ENCODE results near the gene RNF180. TPM values are rescaled to one million over a fixed set of nuclear protein-coding genes. Genes with fewer than 3 reads are reported as not detected.
"Not testable (repeated sequence)": the region's sequence is repeated elsewhere in the genome, so short reads cannot be mapped to it uniquely, and the experiment has no call there.

RNF180 gene
- total and polyA plus RNA-seq, 2 donors = 0.52 to 1.8 TPM

DNA sequence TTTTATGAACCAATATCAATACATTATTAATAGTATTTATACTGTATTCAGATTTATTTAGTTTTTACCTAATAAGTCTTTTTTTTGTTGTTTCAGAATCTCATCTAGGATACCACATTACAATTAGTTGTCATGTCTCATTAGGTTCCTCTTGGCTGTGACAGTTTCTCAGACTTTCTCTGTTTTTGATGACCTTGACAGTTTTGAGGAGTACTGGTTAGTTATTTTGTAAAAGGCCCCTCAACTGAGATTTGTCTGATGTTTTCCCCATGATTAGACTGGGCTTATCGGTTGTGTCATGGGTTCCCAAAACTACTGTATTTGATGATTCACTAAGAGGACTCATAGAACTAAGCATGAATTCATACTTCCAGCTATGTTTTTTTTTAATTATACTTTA is 56.3 kb downstream of the RNF180 start:
- H3K27ac ChIP-seq (ENCODE audit: low read depth in 1 of 2, low read length in 1 of 2) = no peak overlapping the region
- H3K4me3 ChIP-seq (ENCODE audit: low read length in 2 of 2) = no peak overlapping the region
- no peaks in the 10 kb centered on the region for H3K4me1 ChIP-seq (ENCODE audit: control insufficient read depth in 2 of 2, insufficient read depth in 2 of 2, low read length in 2 of 2)
- H3K36me3 ChIP-seq (ENCODE audit: control insufficient read depth in 2 of 2, insufficient read depth in 2 of 2, low read length in 1 of 2) = no peaks in the 10 kb centered on the region
- H3K9me3 ChIP-seq (ENCODE audit: control insufficient read depth in 2 of 2, insufficient read depth in 1 of 2, low read length in 1 of 2) = no peaks in the 10 kb centered on the region
- 99% methylated on average over 1 of the region's 1 CpG for WGBS
- DNase-seq (ENCODE audit: low read depth in 6 of 9, low spot score in 9 of 9) = no peak
- H3K27me3 ChIP-seq (ENCODE audit: control insufficient read depth in 2 of 2, insufficient read depth in 1 of 2, low read length in 1 of 2) = no peaks in the 10 kb centered on the region

DNA sequence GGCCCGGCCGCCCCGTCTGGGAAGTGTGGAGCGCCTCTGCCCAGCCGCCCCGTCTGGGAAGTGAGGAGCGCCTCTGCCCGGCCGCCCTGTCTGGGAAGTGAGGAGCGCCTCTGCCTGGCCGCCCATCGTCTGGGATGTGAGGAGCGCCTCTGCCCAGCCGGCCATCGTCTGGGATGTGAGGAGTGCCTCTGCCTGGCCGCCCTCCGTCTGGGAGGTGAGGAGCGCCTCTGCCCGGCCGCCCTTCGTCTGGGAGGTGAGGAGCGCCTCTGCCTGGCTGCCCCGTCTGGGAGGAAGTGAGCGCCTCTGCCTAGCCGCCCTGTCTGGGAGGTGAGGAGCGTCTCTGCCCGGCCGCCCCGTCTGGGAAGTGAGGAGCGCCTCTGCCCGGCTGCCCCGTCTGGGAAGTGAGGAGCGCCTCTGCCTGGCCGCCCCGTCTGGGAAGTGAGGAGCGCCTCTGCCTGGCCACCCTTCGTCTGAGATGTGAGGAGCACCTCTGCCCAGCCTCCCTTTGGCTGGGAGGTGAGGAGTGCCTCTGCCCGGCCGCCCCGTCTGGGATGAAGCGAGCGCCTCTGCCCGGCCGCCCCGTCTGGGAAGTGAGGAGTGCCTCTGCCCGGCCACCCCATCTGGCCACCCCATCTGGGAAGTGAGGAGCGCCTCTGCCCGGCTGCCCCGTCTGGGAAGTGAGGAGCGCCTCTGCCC is 59.8 kb downstream of the RNF180 start:
- H3K36me3 ChIP-seq (ENCODE audit: control insufficient read depth in 2 of 2, insufficient read depth in 2 of 2, low read length in 1 of 2); H3K4me3 ChIP-seq (ENCODE audit: low read length in 2 of 2); H3K9me3 ChIP-seq (ENCODE audit: control insufficient read depth in 2 of 2, insufficient read depth in 1 of 2, low read length in 1 of 2); DNase-seq (ENCODE audit: low read depth in 6 of 9, low spot score in 9 of 9); H3K4me1 ChIP-seq (ENCODE audit: control insufficient read depth in 2 of 2, insufficient read depth in 2 of 2, low read length in 2 of 2); H3K27ac ChIP-seq (ENCODE audit: low read depth in 1 of 2, low read length in 1 of 2); H3K27me3 ChIP-seq (ENCODE audit: control insufficient read depth in 2 of 2, insufficient read depth in 1 of 2, low read length in 1 of 2): not testable (repeated sequence)
- WGBS = 96% methylated on average over 50 of the region's 50 CpGs

DNA sequence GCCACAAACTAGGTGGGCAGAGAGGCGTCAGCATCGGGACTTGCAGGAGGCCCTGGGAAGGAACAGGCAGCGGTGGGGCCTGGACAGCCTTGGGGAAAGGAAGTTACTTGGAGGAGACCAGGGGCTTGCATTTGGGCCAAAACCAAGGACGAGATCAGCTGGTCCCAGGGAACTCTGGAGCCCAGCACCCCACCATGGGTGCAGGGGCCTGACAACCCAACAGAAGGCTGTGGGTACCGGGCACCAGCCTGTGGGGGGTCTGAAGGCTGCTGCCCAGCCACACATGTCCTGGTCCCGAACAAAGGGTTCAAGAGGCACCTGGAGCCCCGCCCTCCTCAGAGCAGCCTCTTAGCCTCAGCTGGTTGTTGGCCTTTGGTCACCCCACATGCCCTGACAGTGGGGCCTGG is 61.5 kb downstream of the RNF180 start:
- not testable (repeated sequence) for DNase-seq (ENCODE audit: low read depth in 6 of 9, low spot score in 9 of 9); H3K27ac ChIP-seq (ENCODE audit: low read depth in 1 of 2, low read length in 1 of 2); H3K9me3 ChIP-seq (ENCODE audit: control insufficient read depth in 2 of 2, insufficient read depth in 1 of 2, low read length in 1 of 2); H3K27me3 ChIP-seq (ENCODE audit: control insufficient read depth in 2 of 2, insufficient read depth in 1 of 2, low read length in 1 of 2); H3K4me3 ChIP-seq (ENCODE audit: low read length in 2 of 2); H3K36me3 ChIP-seq (ENCODE audit: control insufficient read depth in 2 of 2, insufficient read depth in 2 of 2, low read length in 1 of 2); H3K4me1 ChIP-seq (ENCODE audit: control insufficient read depth in 2 of 2, insufficient read depth in 2 of 2, low read length in 2 of 2)
- 95% methylated on average over 7 of the region's 7 CpGs for WGBS

DNA sequence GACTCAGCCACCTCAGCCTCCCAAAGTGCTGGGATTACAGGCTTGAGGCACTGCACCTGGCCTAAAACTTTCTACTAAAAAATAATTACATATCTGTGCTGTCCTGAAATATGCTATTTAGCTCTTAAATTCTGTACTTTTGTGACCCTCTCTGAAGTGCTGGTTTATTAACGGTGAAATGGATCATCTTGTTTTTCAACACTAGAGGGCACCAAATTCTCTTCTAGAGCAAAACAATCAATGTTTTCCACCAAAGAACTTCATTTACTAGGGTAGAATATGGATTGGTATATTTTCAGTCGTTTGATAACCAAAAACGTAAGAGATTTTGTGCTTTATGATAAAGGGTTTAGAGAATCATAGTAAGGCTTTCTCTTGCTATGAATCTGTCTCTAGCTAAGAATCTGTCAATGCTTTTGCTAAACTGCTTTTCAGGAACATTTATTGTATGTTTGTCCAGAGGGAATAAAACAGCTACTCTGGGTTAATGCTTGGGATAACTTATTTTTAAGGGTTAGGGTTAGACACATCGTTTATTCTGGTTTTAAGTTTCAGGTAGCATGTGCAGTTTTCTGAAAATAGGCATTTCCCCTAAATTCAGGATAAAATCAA is 63.6 kb downstream of the RNF180 start:
- Histone ChIP-seq H3K4me3 (ENCODE audit: low read length in 2 of 2) (no peak overlapping the region), H3K27ac (ENCODE audit: low read depth in 1 of 2, low read length in 1 of 2) (no peak overlapping the region), H3K4me1 (ENCODE audit: control insufficient read depth in 2 of 2, insufficient read depth in 2 of 2, low read length in 2 of 2) (no peaks in the 10 kb centered on the region), H3K9me3 (ENCODE audit: control insufficient read depth in 2 of 2, insufficient read depth in 1 of 2, low read length in 1 of 2) (no peaks in the 10 kb centered on the region), H3K27me3 (ENCODE audit: control insufficient read depth in 2 of 2, insufficient read depth in 1 of 2, low read length in 1 of 2) (no peaks in the 10 kb centered on the region), H3K36me3 (ENCODE audit: control insufficient read depth in 2 of 2, insufficient read depth in 2 of 2, low read length in 1 of 2) (no peaks in the 10 kb centered on the region)
- peak in 3 of 9 donors; percentile 1 to 19 (median 16) for DNase-seq (ENCODE audit: low read depth in 6 of 9, low spot score in 9 of 9)
- 7% methylated on average over 4 of the region's 4 CpGs for WGBS

DNA sequence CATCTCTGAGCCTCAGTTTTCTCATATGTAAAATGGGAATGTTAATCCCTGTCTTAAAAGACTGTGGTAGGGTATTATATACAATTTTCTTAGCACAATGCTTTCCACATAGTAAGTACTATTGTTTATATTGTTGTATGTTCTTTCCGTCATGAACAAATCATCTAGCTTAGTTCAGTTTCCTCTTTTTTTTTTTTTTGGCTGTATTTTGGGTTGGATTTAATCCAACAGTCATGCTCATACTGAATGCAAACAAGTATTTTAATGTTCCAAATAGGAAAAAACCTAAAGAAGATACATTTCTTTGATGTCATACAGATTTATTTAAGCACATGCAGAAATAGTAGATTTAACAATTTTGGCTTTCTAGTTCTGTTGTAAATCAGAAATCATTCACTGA is 95.1 kb downstream of the RNF180 start:
- Histone ChIP-seq H3K4me3 (ENCODE audit: low read length in 2 of 2) (no peak overlapping the region), H3K27me3 (ENCODE audit: control insufficient read depth in 2 of 2, insufficient read depth in 1 of 2, low read length in 1 of 2) (no peaks in the 10 kb centered on the region), H3K9me3 (ENCODE audit: control insufficient read depth in 2 of 2, insufficient read depth in 1 of 2, low read length in 1 of 2) (no peaks in the 10 kb centered on the region), H3K36me3 (ENCODE audit: control insufficient read depth in 2 of 2, insufficient read depth in 2 of 2, low read length in 1 of 2) (no peaks in the 10 kb centered on the region), H3K4me1 (ENCODE audit: control insufficient read depth in 2 of 2, insufficient read depth in 2 of 2, low read length in 2 of 2) (no peaks in the 10 kb centered on the region), H3K27ac (ENCODE audit: low read depth in 1 of 2, low read length in 1 of 2) (no peak overlapping the region)
- DNase-seq (ENCODE audit: low read depth in 6 of 9, low spot score in 9 of 9) = no peak
- WGBS = 71% methylated on average over 1 of the region's 1 CpG

DNA sequence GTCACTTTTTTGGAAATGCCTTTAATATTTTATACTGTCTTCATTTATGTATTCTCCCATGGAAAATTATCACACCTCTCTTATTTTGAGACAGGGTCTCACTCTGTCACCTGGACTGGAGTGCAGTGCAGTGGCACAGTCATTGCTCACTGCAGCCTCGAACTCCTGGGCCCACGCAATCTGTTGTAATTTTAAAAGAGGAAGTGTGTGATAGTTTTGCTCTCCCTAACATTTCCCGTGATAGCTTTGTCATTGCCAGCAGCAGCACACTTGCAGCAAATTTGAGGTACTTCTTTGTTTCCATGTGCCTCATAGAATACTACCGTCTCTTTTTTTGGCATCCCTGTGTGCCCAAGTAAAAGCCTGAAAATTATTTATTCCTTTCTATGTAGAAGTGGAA is 103.5 kb downstream of the RNF180 start:
- no peaks in the 10 kb centered on the region for H3K9me3 ChIP-seq (ENCODE audit: control insufficient read depth in 2 of 2, insufficient read depth in 1 of 2, low read length in 1 of 2)
- 27% methylated on average over 4 of the region's 4 CpGs for WGBS
- no peaks in the 10 kb centered on the region for H3K27me3 ChIP-seq (ENCODE audit: control insufficient read depth in 2 of 2, insufficient read depth in 1 of 2, low read length in 1 of 2)
- H3K36me3 ChIP-seq (ENCODE audit: control insufficient read depth in 2 of 2, insufficient read depth in 2 of 2, low read length in 1 of 2) = no peaks in the 10 kb centered on the region
- no peak overlapping the region for H3K4me3 ChIP-seq (ENCODE audit: low read length in 2 of 2)
- no peak overlapping the region for H3K27ac ChIP-seq (ENCODE audit: low read depth in 1 of 2, low read length in 1 of 2)
- DNase-seq (ENCODE audit: low read depth in 6 of 9, low spot score in 9 of 9) = no peak
- no peaks in the 10 kb centered on the region for H3K4me1 ChIP-seq (ENCODE audit: control insufficient read depth in 2 of 2, insufficient read depth in 2 of 2, low read length in 2 of 2)

DNA sequence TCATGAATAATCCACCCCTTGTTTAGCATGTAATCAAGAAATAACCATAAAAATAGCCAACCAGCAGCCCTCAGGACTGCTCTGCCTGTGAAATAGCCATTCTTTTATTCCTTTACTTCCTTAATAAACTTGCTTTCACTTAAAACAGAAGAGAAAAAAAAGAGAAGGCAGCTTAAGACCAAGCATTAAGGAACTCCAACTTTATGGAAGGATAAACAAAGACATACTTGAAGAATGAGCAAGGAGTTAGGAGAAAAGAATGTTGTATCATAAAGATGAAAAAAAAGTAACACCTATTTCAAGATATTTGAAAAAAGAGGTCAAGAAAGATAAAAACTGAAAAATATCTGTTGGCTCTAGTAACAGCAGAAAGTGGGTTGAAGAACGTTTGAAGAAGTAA is 107.6 kb downstream of the RNF180 start:
- WGBS = 57% methylated on average over 1 of the region's 1 CpG
- H3K27me3 ChIP-seq (ENCODE audit: control insufficient read depth in 2 of 2, insufficient read depth in 1 of 2, low read length in 1 of 2) = no peaks in the 10 kb centered on the region
- no peaks in the 10 kb centered on the region for H3K9me3 ChIP-seq (ENCODE audit: control insufficient read depth in 2 of 2, insufficient read depth in 1 of 2, low read length in 1 of 2)
- no peak overlapping the region for H3K27ac ChIP-seq (ENCODE audit: low read depth in 1 of 2, low read length in 1 of 2)
- H3K4me1 ChIP-seq (ENCODE audit: control insufficient read depth in 2 of 2, insufficient read depth in 2 of 2, low read length in 2 of 2) = no peaks in the 10 kb centered on the region
- no peaks in the 10 kb centered on the region for H3K36me3 ChIP-seq (ENCODE audit: control insufficient read depth in 2 of 2, insufficient read depth in 2 of 2, low read length in 1 of 2)
- no peak overlapping the region for H3K4me3 ChIP-seq (ENCODE audit: low read length in 2 of 2)
- DNase-seq (ENCODE audit: low read depth in 6 of 9, low spot score in 9 of 9) = no peak

DNA sequence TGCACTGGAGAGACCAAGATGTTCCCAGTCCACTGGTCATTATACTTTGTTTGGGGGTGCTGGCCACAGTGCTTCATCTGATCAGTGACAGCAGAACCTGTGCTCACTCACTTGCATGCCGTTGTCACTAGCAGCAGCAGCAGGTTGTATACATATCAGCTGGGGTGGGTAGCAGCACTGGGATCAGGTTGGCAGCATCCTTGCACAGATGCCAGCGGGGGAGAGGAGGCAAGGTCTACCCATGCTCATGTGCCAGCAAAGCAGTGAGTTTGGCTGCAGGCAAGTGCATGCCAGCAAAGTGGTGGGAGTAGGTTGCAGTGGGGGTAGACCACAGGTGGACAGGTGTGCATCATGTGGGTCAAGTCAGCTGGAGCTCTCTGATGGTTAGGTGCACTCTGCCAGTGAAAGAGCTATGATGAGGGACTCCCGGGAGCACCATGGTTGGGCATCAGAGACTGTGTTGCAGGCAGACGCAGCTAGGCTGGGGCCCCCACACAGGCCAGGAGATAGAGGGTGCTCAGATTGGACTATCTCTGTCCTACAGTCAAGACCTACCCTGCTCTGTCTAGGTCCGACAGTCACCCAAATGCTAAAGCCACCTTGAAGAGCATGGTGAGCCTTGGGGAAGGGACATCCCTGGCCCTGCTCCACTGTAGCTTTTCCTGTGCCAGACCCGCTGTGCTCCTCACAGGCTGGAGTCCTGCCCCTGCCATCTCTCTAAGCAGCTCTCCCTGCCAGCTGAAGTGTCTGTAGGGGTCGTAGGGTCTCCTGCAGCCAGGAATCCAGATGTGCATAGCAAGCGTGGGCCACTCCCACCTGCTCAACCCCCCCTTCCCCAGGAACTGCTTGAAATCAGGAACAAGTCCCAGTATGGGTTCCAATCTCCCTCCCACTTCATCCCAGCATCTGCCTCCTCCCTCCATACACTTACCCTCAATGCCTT is 119.8 kb downstream of the RNF180 start:
- H3K27ac ChIP-seq (ENCODE audit: low read depth in 1 of 2, low read length in 1 of 2) = no peak overlapping the region
- no peaks in the 10 kb centered on the region for H3K27me3 ChIP-seq (ENCODE audit: control insufficient read depth in 2 of 2, insufficient read depth in 1 of 2, low read length in 1 of 2)
- H3K36me3 ChIP-seq (ENCODE audit: control insufficient read depth in 2 of 2, insufficient read depth in 2 of 2, low read length in 1 of 2) = no peaks in the 10 kb centered on the region
- H3K9me3 ChIP-seq (ENCODE audit: control insufficient read depth in 2 of 2, insufficient read depth in 1 of 2, low read length in 1 of 2) = peaks cover 0 to 11% of the 10 kb centered on the region in 2 donors
- H3K4me3 ChIP-seq (ENCODE audit: low read length in 2 of 2) = no peak overlapping the region
- WGBS = 89% methylated on average over 8 of the region's 8 CpGs
- H3K4me1 ChIP-seq (ENCODE audit: control insufficient read depth in 2 of 2, insufficient read depth in 2 of 2, low read length in 2 of 2) = no peaks in the 10 kb centered on the region
- no peak for DNase-seq (ENCODE audit: low read depth in 6 of 9, low spot score in 9 of 9)

DNA sequence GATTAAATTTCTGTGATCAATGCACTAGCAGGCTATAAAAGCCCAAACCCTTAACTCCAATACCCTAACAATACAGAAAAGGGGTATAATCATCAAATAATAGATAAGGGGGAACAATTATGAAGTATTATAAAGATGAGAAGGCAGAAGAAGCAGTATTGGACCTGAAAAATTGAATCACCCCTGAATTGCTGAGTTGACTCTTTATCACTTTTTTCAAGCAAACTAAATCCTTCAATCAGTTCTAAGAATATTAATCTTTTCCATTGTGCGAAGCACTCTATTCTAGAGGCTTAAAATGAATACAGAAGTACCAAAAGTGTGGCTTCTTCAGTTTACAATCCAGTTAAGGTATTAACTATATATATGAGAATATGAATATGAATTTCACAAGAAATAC is 120.7 kb downstream of the RNF180 start:
- WGBS = 93% methylated on average over 1 of the region's 1 CpG
- no peaks in the 10 kb centered on the region for H3K4me1 ChIP-seq (ENCODE audit: control insufficient read depth in 2 of 2, insufficient read depth in 2 of 2, low read length in 2 of 2)
- no peak for DNase-seq (ENCODE audit: low read depth in 6 of 9, low spot score in 9 of 9)
- H3K36me3 ChIP-seq (ENCODE audit: control insufficient read depth in 2 of 2, insufficient read depth in 2 of 2, low read length in 1 of 2) = no peaks in the 10 kb centered on the region
- no peak overlapping the region for H3K27ac ChIP-seq (ENCODE audit: low read depth in 1 of 2, low read length in 1 of 2)
- H3K4me3 ChIP-seq (ENCODE audit: low read length in 2 of 2) = no peak overlapping the region
- H3K9me3 ChIP-seq (ENCODE audit: control insufficient read depth in 2 of 2, insufficient read depth in 1 of 2, low read length in 1 of 2) = peaks cover 0 to 11% of the 10 kb centered on the region in 2 donors
- no peaks in the 10 kb centered on the region for H3K27me3 ChIP-seq (ENCODE audit: control insufficient read depth in 2 of 2, insufficient read depth in 1 of 2, low read length in 1 of 2)
